Measurements from ENCODE around the gene PLD4. TPM values are rescaled to one million over a fixed set of nuclear protein-coding genes. Genes with fewer than 3 reads are reported as not detected.
"Not testable (repeated sequence)": the region's sequence is repeated elsewhere in the genome, so short reads cannot be mapped to it uniquely, and the experiment has no call there.

Gene PLD4
- total RNA-seq, 2 donors from 2014 or later: not detected

DNA sequence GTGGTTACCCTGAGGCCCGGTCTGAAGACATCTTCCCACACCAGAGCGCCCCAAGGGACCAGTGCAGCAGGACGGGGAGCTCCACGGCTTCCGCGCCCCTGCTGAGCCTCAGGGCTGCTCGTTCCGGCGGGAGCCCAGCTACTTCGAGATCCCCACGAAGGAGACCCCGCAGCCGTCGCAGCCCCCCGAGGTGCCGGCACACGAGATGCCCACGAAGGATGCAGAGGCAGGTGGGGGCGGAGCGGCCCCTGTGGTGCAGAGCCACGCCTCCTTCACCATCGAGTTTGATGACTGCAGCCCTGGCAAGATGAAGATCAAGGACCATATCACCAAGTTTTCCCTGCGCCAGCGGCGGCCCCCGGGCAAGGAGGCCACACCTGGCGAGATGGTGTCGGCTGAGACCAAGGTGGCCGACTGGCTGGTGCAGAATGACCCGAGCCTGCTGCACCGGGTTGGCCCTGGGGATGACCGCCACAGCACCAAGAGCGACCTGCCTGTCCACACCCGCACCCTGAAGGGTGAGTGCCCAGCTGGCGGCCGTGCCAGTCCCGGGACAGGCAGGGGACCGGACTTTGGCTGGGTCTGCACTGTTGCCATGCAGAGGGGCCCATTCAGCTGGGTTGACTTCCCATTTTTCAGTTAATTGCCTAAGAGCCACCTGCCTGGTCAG is 41.6 kb upstream of the PLD4 start:
- H3K9me3 Mint-ChIP-seq: no peaks in the 10 kb centered on the region
- no peak overlapping the region for H3K27ac Mint-ChIP-seq
- no peak for ATAC-seq (replicated peaks)
- H3K27me3 Mint-ChIP-seq: no peaks in the 10 kb centered on the region
- no peaks in the 10 kb centered on the region for H3K4me1 Mint-ChIP-seq
- no peak overlapping the region for H3K4me3 Mint-ChIP-seq
- no peaks in the 10 kb centered on the region for H3K36me3 Mint-ChIP-seq (ENCODE audit: low read depth)

- ATAC-seq (replicated peaks): no peak
- no peaks in the 10 kb centered on the region for H3K27me3 Mint-ChIP-seq
- H3K27ac Mint-ChIP-seq: no peak overlapping the region
- no peaks in the 10 kb centered on the region for H3K4me1 Mint-ChIP-seq
- no peak overlapping the region for H3K4me3 Mint-ChIP-seq
- H3K9me3 Mint-ChIP-seq: no peaks in the 10 kb centered on the region
- no peaks in the 10 kb centered on the region for H3K36me3 Mint-ChIP-seq (ENCODE audit: low read depth)
Observed at GRCh38 chr14:104883681-104884361, 40.9 kb upstream of the PLD4 start.

- H3K9me3 Mint-ChIP-seq; ATAC-seq (replicated peaks); H3K36me3 Mint-ChIP-seq (ENCODE audit: low read depth); H3K4me3 Mint-ChIP-seq; H3K4me1 Mint-ChIP-seq; H3K27me3 Mint-ChIP-seq; H3K27ac Mint-ChIP-seq: not testable (repeated sequence)
Observed at GRCh38 chr14:104884381-104884780, 40.3 kb upstream of the PLD4 start.

DNA sequence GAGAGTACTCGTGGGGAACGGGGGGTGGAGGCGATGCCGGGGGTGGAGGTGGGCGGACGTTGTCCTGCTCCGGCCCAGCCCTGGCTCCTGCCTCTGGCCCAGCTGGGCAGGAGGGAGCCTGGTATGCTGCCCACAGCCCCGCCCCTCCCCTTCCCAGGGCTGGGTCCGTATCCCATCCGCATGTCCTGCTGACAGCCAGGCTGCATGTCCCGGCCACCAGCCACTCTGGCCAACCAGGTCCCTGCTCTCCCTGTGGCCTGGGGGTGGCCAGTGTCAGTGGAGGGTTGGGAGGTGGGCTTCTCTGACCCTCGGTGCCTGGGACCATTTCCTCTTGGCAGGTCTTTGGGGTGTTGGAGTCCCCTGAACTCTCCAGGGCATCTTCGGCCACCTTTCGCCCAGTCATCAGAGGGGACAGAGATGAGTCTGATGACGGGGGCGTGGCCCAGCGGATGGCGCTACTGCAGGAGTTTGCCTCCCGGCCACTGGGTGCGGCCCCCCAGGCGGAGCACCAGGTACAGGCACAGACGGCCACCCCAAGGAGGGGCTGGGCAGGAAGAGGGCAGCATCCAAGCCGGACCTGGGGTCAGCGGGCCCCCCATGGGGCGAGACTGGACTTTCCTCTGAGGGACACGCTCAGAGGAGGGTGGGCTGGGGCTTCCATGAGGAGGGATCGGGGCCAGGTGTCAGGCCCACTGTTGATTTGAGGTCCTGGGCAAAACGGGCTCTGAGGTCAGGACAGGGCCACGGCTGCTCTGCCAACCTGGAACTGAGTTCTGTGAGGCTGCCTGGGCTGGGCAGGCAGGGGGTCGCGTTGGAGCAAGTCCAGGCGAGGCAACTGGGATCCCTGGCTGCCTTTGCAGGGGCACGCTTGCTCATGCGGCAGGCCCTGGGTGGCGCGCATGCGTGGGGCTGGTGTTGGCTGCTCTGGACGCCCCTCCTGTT is 39.4 kb upstream of the PLD4 start:
- H3K9me3 Mint-ChIP-seq: no peaks in the 10 kb centered on the region
- H3K4me3 Mint-ChIP-seq: no peak overlapping the region
- H3K27ac Mint-ChIP-seq: no peak overlapping the region
- no peaks in the 10 kb centered on the region for H3K27me3 Mint-ChIP-seq
- no peak for ATAC-seq (replicated peaks)
- H3K36me3 Mint-ChIP-seq (ENCODE audit: low read depth): no peaks in the 10 kb centered on the region
- no peaks in the 10 kb centered on the region for H3K4me1 Mint-ChIP-seq

DNA sequence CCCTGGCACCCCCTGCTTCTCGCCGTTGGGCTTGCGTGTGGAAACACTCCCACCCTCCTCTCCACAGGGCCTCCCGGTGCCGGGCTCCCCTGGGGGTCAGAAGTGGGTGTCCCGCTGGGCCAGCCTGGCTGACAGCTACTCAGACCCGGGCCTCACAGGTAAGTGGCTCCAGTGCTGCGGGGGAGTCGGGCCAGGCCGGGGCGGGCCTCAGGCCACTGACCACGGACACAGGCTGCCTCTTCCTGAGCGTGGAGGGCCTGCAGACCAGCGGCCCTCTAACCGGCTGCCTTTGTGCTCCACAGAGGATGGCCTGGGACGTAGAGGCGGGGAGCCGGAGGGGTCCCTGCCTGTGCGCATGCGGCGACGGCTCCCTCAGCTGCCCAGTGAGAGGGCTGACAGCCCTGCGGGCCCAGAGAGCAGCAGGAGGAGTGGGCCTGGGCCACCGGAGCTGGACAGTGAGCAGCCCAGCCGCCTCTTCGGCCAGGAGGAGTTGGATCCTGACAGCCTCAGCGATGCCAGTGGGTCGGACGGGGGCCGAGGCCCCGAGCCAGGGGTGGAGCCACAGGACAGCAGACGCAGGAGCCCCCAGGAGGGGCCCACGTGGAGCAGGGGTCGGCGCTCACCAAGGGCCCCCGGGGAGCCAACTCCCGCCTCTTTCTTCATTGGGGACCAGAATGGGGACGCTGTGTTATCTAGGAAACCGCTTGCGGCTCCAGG is 38.5 kb upstream of the PLD4 start:
- H3K4me1 Mint-ChIP-seq: no peaks in the 10 kb centered on the region
- no peak for ATAC-seq (replicated peaks)
- H3K36me3 Mint-ChIP-seq (ENCODE audit: low read depth): no peaks in the 10 kb centered on the region
- no peak overlapping the region for H3K27ac Mint-ChIP-seq
- no peaks in the 10 kb centered on the region for H3K9me3 Mint-ChIP-seq
- H3K4me3 Mint-ChIP-seq: no peak overlapping the region
- H3K27me3 Mint-ChIP-seq: no peaks in the 10 kb centered on the region

- Mint-ChIP-seq H3K27ac (no peak overlapping the region), H3K9me3 (no peaks in the 10 kb centered on the region), H3K4me1 (no peaks in the 10 kb centered on the region), H3K4me3 (no peak overlapping the region), H3K36me3 (ENCODE audit: low read depth) (no peaks in the 10 kb centered on the region), H3K27me3 (no peaks in the 10 kb centered on the region)
- ATAC-seq (replicated peaks): no peak
Observed at GRCh38 chr14:104886690-104887622, 37.7 kb upstream of the PLD4 start.

GRCh38 chr14:104887623-104888488 is 36.8 kb upstream of the PLD4 start:
- no peaks in the 10 kb centered on the region for H3K27me3 Mint-ChIP-seq
- ATAC-seq (replicated peaks): no peak
- H3K4me3 Mint-ChIP-seq: no peak overlapping the region
- H3K27ac Mint-ChIP-seq: no peak overlapping the region
- H3K36me3 Mint-ChIP-seq (ENCODE audit: low read depth): no peaks in the 10 kb centered on the region
- no peaks in the 10 kb centered on the region for H3K4me1 Mint-ChIP-seq
- H3K9me3 Mint-ChIP-seq: no peaks in the 10 kb centered on the region

DNA sequence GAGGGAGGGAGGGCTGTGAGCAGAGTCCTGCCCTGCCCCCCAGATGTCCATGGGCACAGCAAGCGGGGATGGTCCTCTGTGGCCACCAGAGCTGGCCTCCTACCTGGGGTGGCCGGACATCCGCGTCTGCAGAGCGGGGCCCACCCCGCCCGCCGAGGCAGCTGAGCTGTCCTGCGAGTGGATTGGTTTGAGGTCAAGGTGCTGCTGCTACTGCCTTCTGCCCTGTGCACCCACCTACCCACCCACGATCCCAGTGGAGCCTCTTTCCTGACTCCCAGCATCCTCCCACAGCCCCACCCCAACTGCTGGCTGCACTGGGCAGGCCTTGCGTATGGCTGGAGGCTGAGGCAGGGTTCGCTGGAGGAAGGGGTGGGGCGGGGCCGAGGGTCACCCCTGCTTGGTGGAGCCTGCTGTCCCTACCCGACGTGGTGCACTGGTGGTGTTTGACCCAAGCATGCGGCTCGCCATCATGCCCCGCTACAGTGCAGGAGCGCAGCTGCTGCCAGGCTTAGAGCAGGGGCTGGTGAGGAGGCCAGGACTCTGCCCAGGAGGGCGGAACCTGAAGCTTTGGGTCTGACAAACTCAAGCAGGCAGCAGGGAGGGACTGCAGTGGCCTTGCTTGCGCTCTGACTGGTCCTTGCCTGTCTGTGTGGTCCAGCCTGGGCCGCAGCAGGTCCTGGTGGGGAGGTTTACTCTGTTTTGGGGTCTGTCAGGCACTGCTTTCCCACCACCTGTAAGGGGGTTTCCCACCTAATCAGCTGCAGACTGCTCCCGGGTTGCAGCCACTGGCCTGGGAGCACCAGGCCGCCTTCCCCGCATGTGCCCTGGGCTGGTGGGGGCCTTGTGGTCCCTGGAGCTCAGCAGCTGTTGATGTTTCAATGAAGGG is 35.9 kb upstream of the PLD4 start:
- Mint-ChIP-seq H3K4me1 (no peaks in the 10 kb centered on the region), H3K9me3 (no peaks in the 10 kb centered on the region), H3K36me3 (ENCODE audit: low read depth) (no peaks in the 10 kb centered on the region), H3K27me3 (no peaks in the 10 kb centered on the region), H3K27ac (no peak overlapping the region), H3K4me3 (no peak overlapping the region)
- no peak for ATAC-seq (replicated peaks)

GRCh38 chr14:104889375-104889757 is 35.3 kb upstream of the PLD4 start:
- H3K4me1 Mint-ChIP-seq: no peaks in the 10 kb centered on the region
- H3K27ac Mint-ChIP-seq: no peak overlapping the region
- no peak for ATAC-seq (replicated peaks)
- no peaks in the 10 kb centered on the region for H3K9me3 Mint-ChIP-seq
- H3K4me3 Mint-ChIP-seq: no peak overlapping the region
- no peaks in the 10 kb centered on the region for H3K36me3 Mint-ChIP-seq (ENCODE audit: low read depth)
- H3K27me3 Mint-ChIP-seq: no peaks in the 10 kb centered on the region

DNA sequence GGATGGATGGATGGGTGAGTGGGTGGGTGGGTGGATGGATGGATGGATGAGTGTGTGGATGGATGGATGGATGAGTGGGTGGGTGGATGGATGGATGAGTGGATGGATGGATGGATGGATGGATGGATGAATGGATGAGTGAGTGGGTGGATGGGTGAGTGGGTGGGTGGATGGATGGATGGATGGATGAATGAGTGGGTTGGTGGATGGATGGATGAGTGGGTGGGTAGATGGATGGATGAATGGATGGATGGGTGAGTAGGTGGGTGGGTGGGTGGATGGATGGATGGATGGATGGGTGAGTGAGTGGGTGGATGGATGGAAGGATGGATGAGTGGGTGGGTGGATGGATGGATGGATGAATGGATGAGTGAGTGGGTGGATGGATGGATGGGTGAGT is 34.4 kb upstream of the PLD4 start:
- H3K4me1 Mint-ChIP-seq; ATAC-seq (replicated peaks); H3K9me3 Mint-ChIP-seq; H3K4me3 Mint-ChIP-seq; H3K27ac Mint-ChIP-seq; H3K27me3 Mint-ChIP-seq; H3K36me3 Mint-ChIP-seq (ENCODE audit: low read depth): not testable (repeated sequence)

DNA sequence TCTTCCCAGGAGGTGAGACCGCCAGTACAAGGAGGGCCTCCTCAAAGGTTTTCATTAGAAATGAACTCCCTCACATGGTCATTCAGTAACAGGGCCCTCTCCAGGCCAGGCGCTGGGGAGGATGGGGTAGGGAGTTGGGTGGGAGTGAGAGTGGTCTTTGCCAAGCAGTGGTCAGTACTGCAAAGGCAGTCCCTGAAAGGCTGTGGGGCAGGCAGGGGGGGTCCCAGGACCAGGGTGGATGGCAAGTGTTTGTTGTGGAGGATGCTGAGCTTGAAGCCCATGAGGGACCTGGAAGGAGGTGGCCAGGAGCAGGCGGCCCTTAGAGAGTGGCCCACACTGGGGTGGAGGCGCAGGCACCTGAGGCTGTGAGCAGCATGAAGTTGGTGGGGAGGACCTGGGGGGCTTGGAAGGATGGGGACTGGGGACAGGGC is 33.5 kb upstream of the PLD4 start:
- no peaks in the 10 kb centered on the region for H3K36me3 Mint-ChIP-seq (ENCODE audit: low read depth)
- no peaks in the 10 kb centered on the region for H3K27me3 Mint-ChIP-seq
- H3K9me3 Mint-ChIP-seq: no peaks in the 10 kb centered on the region
- no peaks in the 10 kb centered on the region for H3K4me1 Mint-ChIP-seq
- ATAC-seq (replicated peaks): peak; percentile 28
- no peak overlapping the region for H3K27ac Mint-ChIP-seq
- no peak overlapping the region for H3K4me3 Mint-ChIP-seq

All from activated T-helper 17 cell treated with anti-CD3 and anti-CD28 coated beads, Interleukin-2, amount 50 U/mL, for 72 hours (primary cell).